Endothelial cell of umbilical vein (primary cell): ENCODE results near the gene MVB12B. TPM values are rescaled to one million over a fixed set of nuclear protein-coding genes. Genes with fewer than 3 reads are reported as not detected.

Source experiments
- BruUV-seq: library from RNA; stranded (reverse); fragments of 400-500 nt; replicated peaks from 2 replicates; lab custom pipeline; 2021; lab: Mats Ljungman, UMichigan
- CTCF ChIA-PET: fragments of 300-600, 350-600 bp; sonication (Branson Sonifier 250); formaldehyde crosslinking; loops from one replicate; lab custom pipeline; 2021; ENCODE audit warnings: antibody characterized with exemption, inconsistent platforms; lab: Charles Lee
- POLR2A ChIA-PET: fragments of 300-600, 350-600 bp; sonication (Branson Sonifier 250); formaldehyde crosslinking; loops from one replicate; lab custom pipeline; 2021; ENCODE audit warnings: antibody characterized with exemption, inconsistent platforms; lab: Charles Lee
- DNase-seq: peaks from one replicate; pipeline ENCODE4 v3.0.0-alpha.2; 2011; ENCODE audit warnings: low read depth, low spot score
- FAIRE-seq: peaks from 2 replicates; lab custom pipeline; 2011; peaks lifted over from hg19 to GRCh38; lab: Jason Lieb, UNC
- H2AFZ ChIP-seq: 2 replicates; pipeline ENCODE4 v1.6.0; 2012; ENCODE audit warnings: low read depth, low read length, control low read depth, inconsistent platforms
- H3K27ac ChIP-seq: 2 replicates; pipeline ENCODE4 v1.5.1; 2011; ENCODE audit warnings: low read depth, mild to moderate bottlenecking, control low read depth, low read length, moderate library complexity; ENCODE audit not compliant: insufficient read depth
- H3K27me3 ChIP-seq, 2 experiments: 2 replicates each; pipeline versions ENCODE4 v1.6.0 to v1.6.1; 2011; ENCODE audit warnings: low read length in 2 of 2, mixed read lengths in 1 of 2; ENCODE audit not compliant: control insufficient read depth in 2 of 2, insufficient read depth in 2 of 2
- H3K36me3 ChIP-seq, 2 experiments: 2 replicates in 1 of 2; 3 replicates in 1 of 2; pipeline ENCODE4 v1.5.1; 2011; ENCODE audit warnings: low read length in 2 of 2, mild to moderate bottlenecking in 1 of 2, moderate library complexity in 1 of 2; ENCODE audit not compliant: control insufficient read depth in 2 of 2, insufficient read depth in 2 of 2; ENCODE audit errors: extremely low read depth in 1 of 2
- H3K4me1 ChIP-seq: 3 replicates; pipeline ENCODE4 v1.5.1; 2011; ENCODE audit warnings: mild to moderate bottlenecking, low read length; ENCODE audit not compliant: control insufficient read depth, insufficient read depth; ENCODE audit errors: extremely low read depth
- H3K4me2 ChIP-seq: 2 replicates; pipeline ENCODE4 v1.6.1; 2011; ENCODE audit warnings: low read length, control low read depth, mixed read lengths; ENCODE audit not compliant: insufficient read depth
- H3K4me3 ChIP-seq, 3 experiments: fragments of 200-600 bp in 1 of 3; sonication (generic), shearing (Covaris generic) in 1 of 3; replicated peaks in 1 of 3; 2 replicates each; pipeline ENCODE4 v1.5.1; 2011 to 2016; ENCODE audit warnings: control low read depth in 3 of 3, low read length in 3 of 3, mild to moderate bottlenecking in 2 of 3, inconsistent platforms in 1 of 3, low read depth in 1 of 3, moderate library complexity in 1 of 3; ENCODE audit not compliant: insufficient read depth in 1 of 3
- H3K79me2 ChIP-seq: 2 replicates; pipeline ENCODE4 v1.6.0; 2012; ENCODE audit warnings: low read length, inconsistent platforms; ENCODE audit not compliant: control insufficient read depth, insufficient read depth
- H3K9ac ChIP-seq: replicated peaks from 2 replicates; pipeline ENCODE3; 2011; ENCODE audit warnings: low read length, control low read depth; ENCODE audit not compliant: insufficient read depth; ENCODE audit errors: extremely low read depth
- H3K9me1 ChIP-seq: replicated peaks from 3 replicates; pipeline ENCODE4 v1.6.0; 2011; ENCODE audit warnings: mild to moderate bottlenecking, low read length; ENCODE audit not compliant: control insufficient read depth, insufficient read depth; ENCODE audit errors: extremely low read depth
- H3K9me3 ChIP-seq: replicated peaks from 2 replicates; pipeline ENCODE4 v1.5.1; 2012; ENCODE audit warnings: low read length, inconsistent platforms; ENCODE audit not compliant: control insufficient read depth, insufficient read depth
- H4K20me1 ChIP-seq: replicated peaks from 2 replicates; pipeline ENCODE3; 2011; ENCODE audit warnings: mild to moderate bottlenecking, low read length; ENCODE audit not compliant: control insufficient read depth, insufficient read depth; ENCODE audit errors: extremely low read depth
- CTCF ChIP-seq, 2 donors: IDR thresholded peaks; 1 replicate in 1 of 2; 2 replicates in 1 of 2; pipeline ENCODE4 v1.5.1; 2011; ENCODE audit warnings: low read length in 2 of 2, mild to moderate bottlenecking in 2 of 2, moderate library complexity in 2 of 2, control low read depth in 1 of 2, inconsistent platforms in 1 of 2, low read depth in 1 of 2; ENCODE audit not compliant: insufficient read depth in 1 of 2; ENCODE audit errors: extremely low read depth in 1 of 2
- EZH2 ChIP-seq: IDR thresholded peaks from 2 replicates; pipeline ENCODE4 v1.6.1; 2012; ENCODE audit warnings: borderline replicate concordance, low read depth, mild to moderate bottlenecking, moderate library complexity, low read length, inconsistent platforms; ENCODE audit not compliant: severe bottlenecking
- FOS ChIP-seq: IDR thresholded peaks from 2 replicates; pipeline ENCODE4 v1.6.1; 2011; ENCODE audit warnings: mild to moderate bottlenecking, low read length, moderate library complexity, borderline replicate concordance; ENCODE audit not compliant: insufficient read depth
- GATA2 ChIP-seq: IDR thresholded peaks from 2 replicates; pipeline ENCODE4 v1.7.0; 2011; ENCODE audit warnings: low read depth, mild to moderate bottlenecking, moderate library complexity, mixed read lengths, low read length; ENCODE audit not compliant: insufficient read length, insufficient read depth
- JUN ChIP-seq: IDR thresholded peaks from 2 replicates; pipeline ENCODE4 v1.6.1; 2011; ENCODE audit warnings: borderline replicate concordance, low read depth; ENCODE audit not compliant: insufficient read length, insufficient read depth
- MAX ChIP-seq: IDR thresholded peaks from 2 replicates; pipeline ENCODE4 v1.6.1; 2011; ENCODE audit not compliant: insufficient read depth, insufficient read length
- MYC ChIP-seq: IDR thresholded peaks from one replicate; pipeline ENCODE4 v1.6.1; 2011; ENCODE audit warnings: mild to moderate bottlenecking, low read depth, low read length
- POLR2A ChIP-seq: IDR thresholded peaks from 2 replicates; pipeline ENCODE4 v1.6.1; 2012; ENCODE audit warnings: low read depth, mild to moderate bottlenecking, control low read depth, low read length
- POLR2AphosphoS5 ChIP-seq: IDR thresholded peaks from 2 replicates; pipeline ENCODE4 v1.6.1; 2012; ENCODE audit warnings: low read depth, mild to moderate bottlenecking, control low read depth, low read length, moderate library complexity; ENCODE audit not compliant: insufficient read depth
- dilution Hi-C: fragments of 300-500 bp; cut with MboI; formaldehyde crosslinking; loops from one replicate; pipeline ENCODE4 v1.15.0; 2019; ENCODE audit warnings: low sequenced_read_pairs; ENCODE audit not compliant: extremely low pct_ligation_motif_present
- intact Hi-C: fragments of 100-400 bp; cut with micrococcal nuclease; formaldehyde crosslinking; loops from one replicate; pipeline ENCODE4 v1.10.0; 2022
- polyA plus RNA-seq, 4 experiments: library from polyadenylated mRNA; depleted of rRNA in 3 of 4; stranded (reverse) in 3 of 4; unstranded in 1 of 4; fragments of >200 nt; gene quantifications; 2 replicates each; pipeline versions ENCODE4 v1.2.1 to v1.2.3, GENCODE V29; 2011 to 2012; ENCODE audit warnings: missing spikeins in 1 of 4
- total RNA-seq: library from RNA; stranded (reverse); gene quantifications from 2 replicates; pipeline ENCODE4 v1.2.3, GENCODE V29; 2021

MVB12B gene
- total and polyA plus RNA-seq, 2 donors (not counting 3 experiments of a cell fraction or from before 2014, with no cell fraction given), result 6.6 to 17.3 TPM

- dilution Hi-C loops, result no loop called here
- Histone ChIP-seq H3K4me3 (no peak overlapping the region), H2AFZ (peak overlapping the region; percentile 12), H3K9me3 (no peaks in the 10 kb centered on the region), H4K20me1 (no peaks in the 10 kb centered on the region), H3K27ac (peak overlapping the region; percentile 38), H3K4me1 (peaks cover 47% of the 10 kb centered on the region), H3K9ac (peak overlapping the region; percentile 27), H3K9me1 (no peaks in the 10 kb centered on the region), H3K4me2 (peak overlapping the region; percentile 45), H3K36me3 (peaks cover 0 to 2% of the 10 kb centered on the region in 2 experiments), H3K79me2 (no peaks in the 10 kb centered on the region), H3K27me3 (no peaks in the 10 kb centered on the region)
- ChIA-PET POLR2A (no interaction called here), CTCF (interaction anchor here (1.7 to 7.3 kb wide), 2 partner anchors 10 to 22 kb away, joined by 4 to 46 read pairs; no protein-coding TSS in a partner anchor)
- intact Hi-C loops, result loop anchor here (10.0 kb wide), 1 partner anchor 701 kb away; no protein-coding TSS in a partner anchor
- TF ChIP-seq GATA2 (peak; percentile 10), JUN (no peak), FOS (no peak), MYC (no peak), POLR2AphosphoS5 (peak; percentile 21)
- no TSS peak for BruUV-seq
- FAIRE-seq, result peak; percentile 93
- DNase-seq, result peak; percentile 65
Observed at GRCh38 chr9:126375386-126375785, 48.8 kb downstream of the MVB12B start.

- CTCF ChIA-PET, result interaction anchor here (1.7 to 7.3 kb wide), 2 partner anchors 9 to 21 kb away, joined by 4 to 46 read pairs; no protein-coding TSS in a partner anchor
Observed at GRCh38 chr9:126376311-126377175, 49.9 kb downstream of the MVB12B start.

More at GRCh38 chr9:126376311-126377175, 49.9 kb downstream of the MVB12B start:
- H3K9me1 ChIP-seq, result no peaks in the 10 kb centered on the region
- no peak overlapping the region for H3K4me3 ChIP-seq
- H3K36me3 ChIP-seq, result peaks cover 0 to 2% of the 10 kb centered on the region in 2 experiments
- no peaks in the 10 kb centered on the region for H4K20me1 ChIP-seq
- FAIRE-seq (no peak), DNase-seq (no peak)
- H3K9ac ChIP-seq, result no peak overlapping the region
- H3K27ac ChIP-seq, result no peak overlapping the region
- no peaks in the 10 kb centered on the region for H3K9me3 ChIP-seq
- no peaks in the 10 kb centered on the region for H3K27me3 ChIP-seq
- dilution Hi-C loops (no loop called here), intact Hi-C loops (loop anchor here (10.0 kb wide), 1 partner anchor 702 kb away; no protein-coding TSS in a partner anchor)
- peaks cover 47% of the 10 kb centered on the region for H3K4me1 ChIP-seq
- H3K4me2 ChIP-seq, result peak overlapping the region; percentile 45
- H2AFZ ChIP-seq, result no peak overlapping the region
- no TSS peak for BruUV-seq
- POLR2A ChIA-PET, result no interaction called here
- TF ChIP-seq CTCF (IDR thresholded peaks at IDR 0.05; ENCODE audit: extremely low read depth in 1 of 2, insufficient read depth in 1 of 2, low read depth in 1 of 2, low read length in 2 of 2) (no peak), MAX (no peak), JUN (no peak), FOS (no peak), GATA2 (no peak), POLR2AphosphoS5 (no peak), EZH2 (no peak), POLR2A (no peak), MYC (no peak)
- H3K79me2 ChIP-seq, result no peaks in the 10 kb centered on the region
